ENCODE results near the gene SCT. TPM values are rescaled to one million over a fixed set of nuclear protein-coding genes. Genes with fewer than 3 reads are reported as not detected.

The SCT gene
- total RNA-seq (4.3 and 4.4 TPM in 2 replicates), polyA plus RNA-seq (8.9 and 18.8 TPM in 2 replicates)

GRCh38 chr11:626475-627307, at the start of gene SCT:
SCT (minus strand) TSS chr11:627181; CDS start chr11:627143, 38 bp downstream.
- TF ChIP-seq CTCF (IDR thresholded peaks at IDR 0.05; ENCODE audit: low read depth, low read length): no peak
- no peaks in the 10 kb centered on the region for H3K9me3 ChIP-seq (ENCODE audit: low read depth)
- H3K36me3 ChIP-seq: no peaks in the 10 kb centered on the region
- no peak for DNase-seq (ENCODE audit: low read depth in 1 of 2, low spot score in 1 of 2)
- no peak within 1 kb of the TSS for H3K4me3 ChIP-seq
- H3K27ac ChIP-seq: no peak within 1 kb of the TSS
- H3K27me3 ChIP-seq: peaks cover 2% of the 10 kb centered on the region
- H3K4me1 ChIP-seq (ENCODE audit: low read depth): peaks cover 15% of the 10 kb centered on the region

- Histone ChIP-seq H3K9me3 (ENCODE audit: low read depth) (no peaks in the 10 kb centered on the region), H3K4me1 (ENCODE audit: low read depth) (no peaks in the 10 kb centered on the region), H3K36me3 (peaks cover 21% of the 10 kb centered on the region), H3K27ac (no peak overlapping the region), H3K27me3 (no peaks in the 10 kb centered on the region), H3K4me3 (no peak overlapping the region)
- no peak for DNase-seq (ENCODE audit: low read depth in 1 of 2, low spot score in 1 of 2)
- TF ChIP-seq CTCF (IDR thresholded peaks at IDR 0.05; ENCODE audit: low read depth, low read length): no peak
Measured at GRCh38 chr11:674406-674805, 47.4 kb upstream of the SCT start.

GRCh38 chr11:673866-674265, 46.9 kb upstream of the SCT start:
- Histone ChIP-seq H3K4me3 (no peak overlapping the region), H3K36me3 (peaks cover 21% of the 10 kb centered on the region), H3K27ac (no peak overlapping the region), H3K9me3 (ENCODE audit: low read depth) (no peaks in the 10 kb centered on the region), H3K4me1 (ENCODE audit: low read depth) (no peaks in the 10 kb centered on the region), H3K27me3 (no peaks in the 10 kb centered on the region)
- no peak for TF ChIP-seq CTCF (IDR thresholded peaks at IDR 0.05; ENCODE audit: low read depth, low read length)
- no peak for DNase-seq (ENCODE audit: low read depth in 1 of 2, low spot score in 1 of 2)

- no peak overlapping the region for H3K27ac ChIP-seq
- no peak for TF ChIP-seq CTCF (IDR thresholded peaks at IDR 0.05; ENCODE audit: low read depth, low read length)
- peak in 1 of 2 donors; percentile 45 for DNase-seq (ENCODE audit: low read depth in 1 of 2, low spot score in 1 of 2)
Measured at GRCh38 chr11:665704-666281, 38.8 kb upstream of the SCT start.

GRCh38 chr11:665062-665703, 38.2 kb upstream of the SCT start:
- no peak for TF ChIP-seq CTCF (IDR thresholded peaks at IDR 0.05; ENCODE audit: low read depth, low read length)
- DNase-seq (ENCODE audit: low read depth in 1 of 2, low spot score in 1 of 2): peak in 1 of 2 donors; percentile 8
- Histone ChIP-seq H3K27me3 (no peaks in the 10 kb centered on the region), H3K9me3 (ENCODE audit: low read depth) (no peaks in the 10 kb centered on the region), H3K4me3 (no peak overlapping the region), H3K36me3 (peaks cover 2% of the 10 kb centered on the region), H3K4me1 (ENCODE audit: low read depth) (peaks cover 8% of the 10 kb centered on the region), H3K27ac (no peak overlapping the region)

More at GRCh38 chr11:665704-666281, 38.8 kb upstream of the SCT start:
- peaks cover 4% of the 10 kb centered on the region for H3K4me1 ChIP-seq (ENCODE audit: low read depth)
- H3K27me3 ChIP-seq: no peaks in the 10 kb centered on the region
- peaks cover 2% of the 10 kb centered on the region for H3K36me3 ChIP-seq
- no peak overlapping the region for H3K4me3 ChIP-seq
- no peaks in the 10 kb centered on the region for H3K9me3 ChIP-seq (ENCODE audit: low read depth)

Measured in cardiac muscle cell (in vitro differentiated cells and primary cell).